Heart right ventricle (tissue), 16 donors: Measurements from ENCODE around the gene MEIG1. TPM values are rescaled to one million over a fixed set of nuclear protein-coding genes. Genes with fewer than 3 reads are reported as not detected.

Source experiments
- ATAC-seq, 8 donors: fragments of 200-7000 bp; cut with Tn5 transposase; one replicate each; pipeline ENCODE4 v1.9.1; 2020; ENCODE audit warnings: mild to moderate bottlenecking in 8 of 8, moderate library complexity in 8 of 8, moderate number of reproducible peaks in 1 of 8
- DNase-seq, 2 donors: peaks; one replicate each; pipeline ENCODE4 v3.0.0-alpha.2; 2020
- H3K27ac ChIP-seq, 10 donors: fragments of 200-600 bp; sonication (generic) in 2 of 10; one replicate each; pipeline versions ENCODE4 v1.5.0 to v1.8.0; 2020 to 2022; ENCODE audit warnings: mild to moderate bottlenecking in 3 of 10
- H3K27me3 ChIP-seq, 7 donors: fragments of 200-600 bp; one replicate each; pipeline ENCODE4 v1.8.0; 2021 to 2022; ENCODE audit warnings: mild to moderate bottlenecking in 2 of 7
- H3K36me3 ChIP-seq, 9 donors: fragments of 200-600 bp; sonication (generic) in 1 of 9; one replicate each; pipeline versions ENCODE4 v1.5.0 to v1.8.0; 2020 to 2022; ENCODE audit warnings: mild to moderate bottlenecking in 2 of 9
- H3K4me1 ChIP-seq, 9 donors: fragments of 200-600 bp; sonication (generic) in 1 of 9; one replicate each; pipeline versions ENCODE4 v1.5.0 to v1.8.0; 2020 to 2022; ENCODE audit warnings: mild to moderate bottlenecking in 4 of 9
- H3K4me3 ChIP-seq, 10 donors: fragments of 200-600 bp; sonication (generic) in 2 of 10; one replicate each; pipeline versions ENCODE4 v1.5.0 to v1.8.0; 2020 to 2022; ENCODE audit warnings: mild to moderate bottlenecking in 7 of 10, moderate library complexity in 2 of 10
- H3K9me3 ChIP-seq, 11 donors: fragments of 200-600 bp in 10 of 11; sonication (generic) in 2 of 11; one replicate each; pipeline versions ENCODE4 v1.5.0 to v1.8.0; 2013 to 2022; ENCODE audit warnings: mild to moderate bottlenecking in 2 of 11, control low read depth in 1 of 11, moderate library complexity in 1 of 11
- WGBS, 2 donors: extraction: QIAGEN DNeasy Blood & Tissue Kit; methylation state at CpG; one replicate each; pipeline ENCODE4 v1.1.7; 2013; ENCODE audit warnings: inconsistent platforms in 1 of 2; 5-methylcytosine and 5-hydroxymethylcytosine counted together
- intact Hi-C, 10 donors: fragments of 100-400 bp; cut with DNase I; formaldehyde crosslinking; loops; one replicate each; pipeline versions ENCODE4 v1.11.1 to v1.14.2; 2022
- polyA plus RNA-seq, 2 donors: library from polyadenylated mRNA; stranded (reverse); fragments of 200-250 nt; gene quantifications; one replicate each; pipeline ENCODE4 v1.2.3, GENCODE V29; 2013
- total RNA-seq, 10 donors: library from RNA; stranded (reverse); fragmentation: NEBNext Ultra II Directional in 3 of 10; extraction: Animal tissue kit (Norgen Biotek cat#: 25700) in 3 of 10; gene quantifications; one replicate each; pipeline versions ENCODE4 v1.2.1 to v1.2.4, GENCODE V29; 2021 to 2023
- TF ChIP-seq, protein P1 (sequence below), 9 donors: fragments of 200-600 bp; sonication (generic) in 2 of 9; IDR thresholded peaks; one replicate each; pipeline versions ENCODE4 v1.5.0 to v1.8.0; 2021 to 2022; ENCODE audit warnings: antibody characterized with exemption in 9 of 9, mild to moderate bottlenecking in 5 of 9, moderate library complexity in 1 of 9
- donor health status: Arrhythmogenic right ventricular cardiomyopathy.
- donor health status: ischemic (EF 13 %, LVEDD 7.1; RV severe dilation, severe dysfunction).
- donor health status: healthy with polysubstance abuse.
- donor health status: DM: no; HTN: yes; CAD: no.
- donor health status: DM: no; HTN: no; CAD: no.
- donor health status: ischemic (EF 25% LVEDD 6.9; RV normal size, moderate dysfunction).
- donor health status: ischemic (EF 25% LVEDD 5.7; RV mildly dilated, moderate dysfunction).
- donor health status: healthy.
- donor health status: DM: yes; HTN: yes; CAD: no.
- donor health status: Ischemic cardiomyopathy.
- donor health status: ischemic (EF 35%, LVEDD 5.7; RV mildly dilated, moderate dysfunction).
- donor health status: nonischemic (EF 11% LVEDD 7.7; RV severe dilation, severe dysfunction).
- donor health status: DM: yes; HTN: yes; CAD: no.
- donor health status: PGD.
- donor health status: ischemic (EF 29% LVEDD 5.4; RV normal size, mild dysfunction).
- donor health status: nonischemic (EF 23%, LVEDD 6.1; RV moderate dilation, normal function).

The MEIG1 gene
- total and polyA plus RNA-seq, 12 donors = 0.23 to 0.53 TPM; not detected in 10

DNA sequence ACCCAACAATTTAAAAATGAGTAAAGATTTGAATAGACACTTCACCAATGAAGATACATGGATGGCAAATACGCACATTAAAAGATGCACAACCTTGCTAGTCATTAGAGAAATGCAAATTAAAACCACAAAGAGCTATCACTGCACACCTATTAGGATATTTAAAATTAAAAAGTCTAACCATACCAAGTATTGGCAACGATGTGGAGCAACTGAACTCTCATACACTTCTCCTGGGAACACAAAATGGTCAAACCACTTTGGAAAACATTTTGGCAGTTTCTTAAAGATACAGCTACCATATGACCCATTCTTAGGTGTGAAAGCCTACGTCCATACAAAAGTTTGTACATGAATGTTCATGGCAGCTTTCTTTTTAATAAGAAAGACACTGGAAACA, 41.4 kb upstream of the MEIG1 start:
- ATAC-seq (no peak), DNase-seq (no peak)
- Histone ChIP-seq H3K27ac (no peak overlapping the region), H3K4me1 (no peaks in the 10 kb centered on the region), H3K4me3 (no peak overlapping the region), H3K9me3 (peaks cover 0 to 36% (median 21%) of the 10 kb centered on the region in 11 donors), H3K36me3 (peaks cover 0 to 97% (median 63%) of the 10 kb centered on the region in 9 donors), H3K27me3 (no peaks in the 10 kb centered on the region)
- TF ChIP-seq, protein P1, sequence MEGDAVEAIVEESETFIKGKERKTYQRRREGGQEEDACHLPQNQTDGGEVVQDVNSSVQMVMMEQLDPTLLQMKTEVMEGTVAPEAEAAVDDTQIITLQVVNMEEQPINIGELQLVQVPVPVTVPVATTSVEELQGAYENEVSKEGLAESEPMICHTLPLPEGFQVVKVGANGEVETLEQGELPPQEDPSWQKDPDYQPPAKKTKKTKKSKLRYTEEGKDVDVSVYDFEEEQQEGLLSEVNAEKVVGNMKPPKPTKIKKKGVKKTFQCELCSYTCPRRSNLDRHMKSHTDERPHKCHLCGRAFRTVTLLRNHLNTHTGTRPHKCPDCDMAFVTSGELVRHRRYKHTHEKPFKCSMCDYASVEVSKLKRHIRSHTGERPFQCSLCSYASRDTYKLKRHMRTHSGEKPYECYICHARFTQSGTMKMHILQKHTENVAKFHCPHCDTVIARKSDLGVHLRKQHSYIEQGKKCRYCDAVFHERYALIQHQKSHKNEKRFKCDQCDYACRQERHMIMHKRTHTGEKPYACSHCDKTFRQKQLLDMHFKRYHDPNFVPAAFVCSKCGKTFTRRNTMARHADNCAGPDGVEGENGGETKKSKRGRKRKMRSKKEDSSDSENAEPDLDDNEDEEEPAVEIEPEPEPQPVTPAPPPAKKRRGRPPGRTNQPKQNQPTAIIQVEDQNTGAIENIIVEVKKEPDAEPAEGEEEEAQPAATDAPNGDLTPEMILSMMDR (IDR thresholded peaks at IDR 0.05) = no peak
- intact Hi-C loops = no loop called here
- WGBS, 2 donors = 99 to 100% methylated on average over 3 of the region's 3 CpGs

DNA sequence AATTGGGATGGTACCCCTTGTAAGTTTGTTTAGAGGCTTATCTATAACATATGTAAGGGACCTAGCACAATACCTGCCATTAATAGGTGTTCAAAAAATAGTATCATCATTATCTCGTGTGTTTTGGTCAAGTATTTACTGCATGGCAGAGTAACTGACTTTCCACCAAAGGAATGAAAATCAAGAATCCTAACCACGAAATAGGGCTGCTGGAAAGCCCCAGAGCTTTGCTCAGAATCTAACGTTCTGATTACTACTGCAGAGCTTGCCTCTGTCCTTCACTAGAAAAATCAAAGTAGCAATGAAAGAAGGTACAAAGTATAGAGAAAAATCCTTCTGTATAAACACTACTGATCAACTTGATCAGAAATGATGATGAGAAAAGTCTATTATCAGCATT, 40.2 kb upstream of the MEIG1 start:
- peaks cover 0 to 97% (median 74%) of the 10 kb centered on the region in 9 donors for H3K36me3 ChIP-seq
- DNase-seq (no peak), ATAC-seq (no peak)
- no peak overlapping the region for H3K4me3 ChIP-seq
- H3K27me3 ChIP-seq = no peaks in the 10 kb centered on the region
- TF ChIP-seq, protein P1 (IDR thresholded peaks at IDR 0.05) = no peak
- peaks cover 0 to 36% (median 21%) of the 10 kb centered on the region in 11 donors for H3K9me3 ChIP-seq
- H3K4me1 ChIP-seq = no peaks in the 10 kb centered on the region
- no peak overlapping the region for H3K27ac ChIP-seq
- WGBS, 2 donors = 92 to 96% methylated on average over 3 of the region's 3 CpGs
- intact Hi-C loops = no loop called here

DNA sequence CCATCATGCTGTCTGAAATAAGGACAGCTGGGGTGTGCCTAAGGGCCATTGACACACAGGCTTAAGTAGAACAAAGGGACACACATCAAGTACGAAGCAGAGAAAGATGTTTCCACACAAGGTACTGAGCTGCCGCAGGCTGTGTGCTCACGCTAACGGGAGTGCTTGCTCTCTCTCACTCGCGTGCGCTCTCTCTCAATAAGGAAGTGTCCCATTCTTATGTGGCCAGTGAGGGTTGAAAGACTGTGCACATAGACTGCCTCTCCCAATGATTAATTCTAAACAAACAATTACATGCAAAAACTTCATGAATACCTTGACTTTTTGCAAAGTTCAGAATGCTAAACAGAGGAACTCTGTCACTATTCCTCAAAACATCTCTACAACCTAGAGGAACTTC, 35.2 kb upstream of the MEIG1 start:
- no peak for ATAC-seq
- intact Hi-C loops = no loop called here
- DNase-seq = no peak
- H3K4me1 ChIP-seq = peaks cover 0 to 5% (median 0%) of the 10 kb centered on the region in 9 donors
- no peak overlapping the region for H3K4me3 ChIP-seq
- TF ChIP-seq, protein P1 (IDR thresholded peaks at IDR 0.05) = no peak
- 96 to 98% methylated on average over 7 of the region's 7 CpGs for WGBS, 2 donors
- H3K36me3 ChIP-seq = peaks cover 0 to 100% (median 57%) of the 10 kb centered on the region in 9 donors
- no peak overlapping the region for H3K27ac ChIP-seq
- H3K27me3 ChIP-seq = no peaks in the 10 kb centered on the region
- peaks cover 0 to under 1% (median 0%) of the 10 kb centered on the region in 11 donors for H3K9me3 ChIP-seq

DNA sequence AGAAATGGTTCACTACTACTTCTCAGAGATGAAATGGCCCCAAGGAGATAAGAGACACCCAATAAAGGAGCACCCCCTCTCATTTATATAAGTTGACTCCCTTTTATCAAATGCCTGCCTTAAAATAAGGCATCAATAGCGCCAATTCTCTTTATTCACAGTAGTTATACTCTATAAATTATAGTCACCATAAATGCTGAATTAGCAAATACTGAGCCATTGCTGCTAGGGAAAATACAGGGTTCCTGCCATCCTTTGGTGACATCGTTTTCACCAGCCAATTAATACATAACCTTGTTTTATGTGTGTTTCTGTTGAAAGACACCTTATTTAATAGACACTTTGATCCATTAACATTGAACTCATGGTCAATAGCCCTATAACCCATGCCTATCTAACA, 33.9 kb upstream of the MEIG1 start:
- Histone ChIP-seq H3K36me3 (peaks cover 0 to 100% (median 55%) of the 10 kb centered on the region in 9 donors), H3K27me3 (no peaks in the 10 kb centered on the region), H3K4me3 (no peak overlapping the region), H3K27ac (no peak overlapping the region), H3K4me1 (peaks cover 0 to 5% (median 0%) of the 10 kb centered on the region in 9 donors), H3K9me3 (no peaks in the 10 kb centered on the region)
- WGBS, 2 donors = 99 to 100% methylated on average over 2 of the region's 2 CpGs
- TF ChIP-seq, protein P1 (IDR thresholded peaks at IDR 0.05) = no peak
- DNase-seq (no peak), ATAC-seq (no peak)
- intact Hi-C loops = no loop called here
